Osteoblast (primary cell): ENCODE results near the gene CMKLR1. TPM values are rescaled to one million over a fixed set of nuclear protein-coding genes. Genes with fewer than 3 reads are reported as not detected.

Experiments
- DNase-seq: peaks from one replicate; pipeline ENCODE4 v3.0.0; 2011; ENCODE audit warnings: low spot score, mixed read lengths; ENCODE audit not compliant: insufficient read length; ENCODE audit errors: missing footprints
- H2AFZ ChIP-seq: 2 replicates; pipeline ENCODE4 v1.6.0; 2011; ENCODE audit warnings: mild to moderate bottlenecking, low read length
- H3K27ac ChIP-seq: 2 replicates; pipeline ENCODE4 v1.5.1; 2011; ENCODE audit warnings: mild to moderate bottlenecking, low read depth, low read length, moderate library complexity
- H3K27me3 ChIP-seq: 2 replicates; pipeline ENCODE4 v1.6.0; 2012; ENCODE audit warnings: mild to moderate bottlenecking, control low read depth, inconsistent platforms, low read length, moderate library complexity; ENCODE audit not compliant: insufficient read depth
- H3K36me3 ChIP-seq: 2 replicates; pipeline ENCODE4 v1.5.1; 2011; ENCODE audit warnings: mild to moderate bottlenecking, low read length, control low read depth, moderate library complexity; ENCODE audit not compliant: insufficient read depth
- H3K4me1 ChIP-seq: 2 replicates; pipeline ENCODE4 v1.5.1; 2011; ENCODE audit warnings: mild to moderate bottlenecking, low read length, control low read depth, moderate library complexity; ENCODE audit not compliant: insufficient read depth
- H3K4me2 ChIP-seq: 2 replicates; pipeline ENCODE4 v1.6.0; 2011; ENCODE audit warnings: mild to moderate bottlenecking, low read length; ENCODE audit not compliant: insufficient read depth
- H3K4me3 ChIP-seq: fragments of 200-600 bp; sonication (generic); 3 replicates; pipeline ENCODE4 v1.5.1; 2012; ENCODE audit warnings: mild to moderate bottlenecking, low read length, inconsistent platforms; ENCODE audit not compliant: insufficient read depth
- H3K79me2 ChIP-seq: 2 replicates; pipeline ENCODE4 v1.6.0; 2012; ENCODE audit warnings: mild to moderate bottlenecking, low read length, control low read depth, inconsistent platforms; ENCODE audit not compliant: insufficient read depth
- H3K9me3 ChIP-seq: 2 replicates; pipeline ENCODE4 v1.5.1; 2011; ENCODE audit warnings: low read depth, low read length, control low read depth
- H4K20me1 ChIP-seq: 2 replicates; pipeline ENCODE4 v1.6.0; 2012; ENCODE audit warnings: mild to moderate bottlenecking, low read length, control low read depth; ENCODE audit not compliant: insufficient read depth
- CTCF ChIP-seq: IDR thresholded peaks from 2 replicates; pipeline ENCODE4 v1.5.1; 2011; ENCODE audit warnings: mild to moderate bottlenecking, low read depth, low read length, moderate library complexity; ENCODE audit errors: extremely low read depth
- total RNA-seq: library from RNA; depleted of rRNA; stranded (reverse); fragments of >200 nt; gene quantifications from 2 replicates; pipeline ENCODE4 v1.2.3, GENCODE V29; 2012

CMKLR1 gene
- total RNA-seq, 1 donor: 9.8 TPM

- Histone ChIP-seq H3K4me3 (no peak overlapping the region), H3K36me3 (no peaks in the 10 kb centered on the region), H3K79me2 (no peaks in the 10 kb centered on the region), H3K9me3 (no peaks in the 10 kb centered on the region), H2AFZ (no peak overlapping the region), H3K27ac (no peak overlapping the region), H4K20me1 (no peaks in the 10 kb centered on the region), H3K4me1 (no peaks in the 10 kb centered on the region), H3K27me3 (no peaks in the 10 kb centered on the region), H3K4me2 (no peak overlapping the region)
- DNase-seq: no peak
- no peak for TF ChIP-seq CTCF
Measured at GRCh38 chr12:108266131-108266530, 73.0 kb downstream of the CMKLR1 start.

- H3K27ac ChIP-seq: no peak overlapping the region
- TF ChIP-seq CTCF: no peak
- H3K27me3 ChIP-seq: no peaks in the 10 kb centered on the region
- no peaks in the 10 kb centered on the region for H3K4me1 ChIP-seq
- no peak overlapping the region for H3K4me3 ChIP-seq
- no peaks in the 10 kb centered on the region for H3K36me3 ChIP-seq
- H2AFZ ChIP-seq: no peak overlapping the region
- no peak for DNase-seq
- peaks cover 2% of the 10 kb centered on the region for H3K9me3 ChIP-seq
- no peak overlapping the region for H3K4me2 ChIP-seq
- no peaks in the 10 kb centered on the region for H3K79me2 ChIP-seq
- no peaks in the 10 kb centered on the region for H4K20me1 ChIP-seq
Measured at GRCh38 chr12:108265505-108265904, 73.6 kb downstream of the CMKLR1 start.

GRCh38 chr12:108260969-108261368 is 78.1 kb downstream of the CMKLR1 start:
- Histone ChIP-seq H3K27ac (no peak overlapping the region), H4K20me1 (no peaks in the 10 kb centered on the region), H3K4me1 (no peaks in the 10 kb centered on the region), H3K4me3 (no peak overlapping the region), H3K79me2 (no peaks in the 10 kb centered on the region), H3K27me3 (no peaks in the 10 kb centered on the region), H3K36me3 (no peaks in the 10 kb centered on the region), H3K4me2 (no peak overlapping the region), H2AFZ (no peak overlapping the region), H3K9me3 (peaks cover 5% of the 10 kb centered on the region)
- no peak for DNase-seq
- no peak for TF ChIP-seq CTCF

GRCh38 chr12:108260039-108260438 is 79.1 kb downstream of the CMKLR1 start:
- H3K79me2 ChIP-seq: no peaks in the 10 kb centered on the region
- H3K4me2 ChIP-seq: no peak overlapping the region
- no peak overlapping the region for H2AFZ ChIP-seq
- peaks cover 3% of the 10 kb centered on the region for H3K27me3 ChIP-seq
- peaks cover 5% of the 10 kb centered on the region for H3K9me3 ChIP-seq
- no peak for TF ChIP-seq CTCF
- no peaks in the 10 kb centered on the region for H3K36me3 ChIP-seq
- no peaks in the 10 kb centered on the region for H3K4me1 ChIP-seq
- H3K4me3 ChIP-seq: no peak overlapping the region
- no peak overlapping the region for H3K27ac ChIP-seq
- H4K20me1 ChIP-seq: no peaks in the 10 kb centered on the region
- DNase-seq: no peak
